K562 (cell line): ENCODE data around the gene RRP9. TPM values are rescaled to one million over a fixed set of nuclear protein-coding genes. Genes with fewer than 3 reads are reported as not detected.

Source experiments
- ARID1B ChIP-seq: fragments of 450-650 bp; IDR thresholded peaks from 2 replicates; pipeline ENCODE4 v1.6.1; 2016; ENCODE audit warnings: antibody characterized with exemption, mild to moderate bottlenecking, inconsistent platforms
- FOXP4 ChIP-seq: sonication (generic); formaldehyde crosslinking; IDR thresholded peaks from 2 replicates; pipeline ENCODE4 v1.8.0; 2022; ENCODE audit warnings: mild to moderate bottlenecking, missing genetic modification reagents, borderline replicate concordance
- GATA2 ChIP-seq: sonication (generic); formaldehyde crosslinking; IDR thresholded peaks from 2 replicates; pipeline ENCODE4 v1.4.0; 2020; ENCODE audit warnings: mild to moderate bottlenecking, missing genetic modification reagents
- IRF2 ChIP-seq: sonication (generic); formaldehyde crosslinking; IDR thresholded peaks from 2 replicates; pipeline ENCODE4 v1.8.1; 2022; ENCODE audit warnings: mild to moderate bottlenecking, missing genetic modification reagents
- MAFK ChIP-seq: IDR thresholded peaks from 2 replicates; pipeline ENCODE4 v1.6.1; 2011; ENCODE audit warnings: low read length, improper control_type of control experiment
- MCM3 ChIP-seq: fragments of 450-650 bp; IDR thresholded peaks from 2 replicates; pipeline ENCODE4 v1.6.1; 2016
- MYNN ChIP-seq, 2 experiments: sonication (generic); formaldehyde crosslinking in 1 of 2; IDR thresholded peaks; 2 replicates each; pipeline versions ENCODE4 v1.5.0 to v1.6.1; 2016 to 2020; ENCODE audit warnings: antibody characterized with exemption in 1 of 2, missing genetic modification reagents in 1 of 2
- NUFIP1 ChIP-seq: fragments of 450-650 bp; IDR thresholded peaks from 2 replicates; pipeline ENCODE4 v1.6.1; 2018; ENCODE audit not compliant: partially characterized antibody
- PRPF4 ChIP-seq: fragments of 200-400 bp; formaldehyde crosslinking; IDR thresholded peaks from one replicate; pipeline ENCODE4 v1.6.1; 2017; ENCODE audit warnings: low read length, low read depth, mild to moderate bottlenecking; ENCODE audit not compliant: insufficient read depth, poor library complexity, severe bottlenecking
- SMARCA4 ChIP-seq: fragments of 450-650 bp; IDR thresholded peaks from 2 replicates; pipeline ENCODE4 v1.6.1; 2016
- TAF1 ChIP-seq: IDR thresholded peaks from 2 replicates; pipeline ENCODE4 v1.6.1; 2011; ENCODE audit warnings: mild to moderate bottlenecking, low read length, moderate library complexity; ENCODE audit not compliant: insufficient read depth, control insufficient read depth, severe bottlenecking; ENCODE audit errors: extremely low read depth
- TAF7 ChIP-seq: fragments of 450-650 bp; IDR thresholded peaks from 2 replicates; pipeline ENCODE4 v1.6.1; 2016; ENCODE audit warnings: missing genetic modification characterization, missing compliant biosample characterization
- TAL1 ChIP-seq: fragments of 450-650 bp; IDR thresholded peaks from 2 replicates; pipeline ENCODE4 v1.6.1; 2016; ENCODE audit warnings: mild to moderate bottlenecking
- TARDBP ChIP-seq: fragments of 450-650 bp; IDR thresholded peaks from 2 replicates; pipeline ENCODE4 v1.6.1; 2016
- ZC3H11A ChIP-seq: IDR thresholded peaks from 2 replicates; pipeline ENCODE4 v1.6.1; 2012; ENCODE audit warnings: low read depth, low read length, improper control_type of control experiment
- ZKSCAN1 ChIP-seq: fragments of 150-350 bp; IDR thresholded peaks from 2 replicates; pipeline ENCODE4 v1.6.1; 2016; ENCODE audit warnings: low read depth, low read length
- ZNF197 ChIP-seq: fragments of 200-800 bp; sonication (Bioruptor generic); IDR thresholded peaks from 2 replicates; pipeline ENCODE4 v1.6.1; 2016; ENCODE audit warnings: low read depth, missing genetic modification characterization, missing compliant biosample characterization
- ZNF274 ChIP-seq: IDR thresholded peaks from 2 replicates; pipeline ENCODE4 v1.6.1; 2011; ENCODE audit warnings: low read depth, mild to moderate bottlenecking, low read length, moderate library complexity, borderline replicate concordance
- ZNF384 ChIP-seq: IDR thresholded peaks from 2 replicates; pipeline ENCODE4 v1.6.1; 2012; ENCODE audit warnings: low read depth, low read length, improper control_type of control experiment
- ZNF583 ChIP-seq: fragments of 250-450 bp; sonication (Bioruptor Pico); IDR thresholded peaks from 2 replicates; pipeline ENCODE4 v1.4.0; 2020
- ZNF830 ChIP-seq: fragments of 250-450 bp; sonication (Bioruptor Pico); IDR thresholded peaks from 2 replicates; pipeline ENCODE4 v1.5.0; 2021; ENCODE audit warnings: mild to moderate bottlenecking
- polyA plus RNA-seq, 8 experiments: library from polyadenylated mRNA; depleted of rRNA in 4 of 8; stranded (reverse) in 5 of 8; unstranded in 3 of 8; fragments of >200 nt; fragmentation: Nextera tagmentation in 2 of 8; fragmentation: Illumina TruSeq in 1 of 8; extraction: Ambion mirVana in 2 of 8; extraction: Trizol in 1 of 8; gene quantifications; 2 replicates each; pipeline versions ENCODE4 v1.2.1 to v1.2.3, GENCODE V29; 2011 to 2014; ENCODE audit warnings: inconsistent platforms in 1 of 8, missing spikeins in 1 of 8
- total RNA-seq, 7 experiments: library from RNA; depleted of rRNA in 6 of 7; stranded (reverse); fragments of >200 nt in 6 of 7; fragmentation: Illumina TruSeq in 2 of 7; extraction: Trizol in 2 of 7; gene quantifications; 2 replicates each; pipeline versions ENCODE4 v1.2.1 to v1.2.3, GENCODE V29; 2011 to 2021; ENCODE audit warnings: low replicate concordance in 1 of 7
- TF ChIP-seq, protein P1 (sequence below), 2 experiments: IDR thresholded peaks; 2 replicates each; pipeline ENCODE4 v1.6.1; 2011; ENCODE audit warnings: borderline replicate concordance in 1 of 2, control low read depth in 1 of 2, low read depth in 1 of 2, low read length in 1 of 2, mild to moderate bottlenecking in 1 of 2, mixed read lengths in 1 of 2, moderate library complexity in 1 of 2; ENCODE audit not compliant: insufficient read depth in 1 of 2, insufficient read length in 1 of 2, poor library complexity in 1 of 2, severe bottlenecking in 1 of 2; ENCODE audit errors: extremely low read depth in 1 of 2
- TF ChIP-seq, protein P2 (sequence below): sonication (generic); formaldehyde crosslinking; IDR thresholded peaks from 2 replicates; pipeline ENCODE4 v1.9.0; 2022; ENCODE audit warnings: mild to moderate bottlenecking, missing genetic modification reagents

The RRP9 gene
- total and polyA plus RNA-seq, 9 of the 15 experiments (the other 6 are each of a cell fraction or from before 2014, with no cell fraction given) = 5.2 to 67.0 (median 45.9) TPM

DNA sequence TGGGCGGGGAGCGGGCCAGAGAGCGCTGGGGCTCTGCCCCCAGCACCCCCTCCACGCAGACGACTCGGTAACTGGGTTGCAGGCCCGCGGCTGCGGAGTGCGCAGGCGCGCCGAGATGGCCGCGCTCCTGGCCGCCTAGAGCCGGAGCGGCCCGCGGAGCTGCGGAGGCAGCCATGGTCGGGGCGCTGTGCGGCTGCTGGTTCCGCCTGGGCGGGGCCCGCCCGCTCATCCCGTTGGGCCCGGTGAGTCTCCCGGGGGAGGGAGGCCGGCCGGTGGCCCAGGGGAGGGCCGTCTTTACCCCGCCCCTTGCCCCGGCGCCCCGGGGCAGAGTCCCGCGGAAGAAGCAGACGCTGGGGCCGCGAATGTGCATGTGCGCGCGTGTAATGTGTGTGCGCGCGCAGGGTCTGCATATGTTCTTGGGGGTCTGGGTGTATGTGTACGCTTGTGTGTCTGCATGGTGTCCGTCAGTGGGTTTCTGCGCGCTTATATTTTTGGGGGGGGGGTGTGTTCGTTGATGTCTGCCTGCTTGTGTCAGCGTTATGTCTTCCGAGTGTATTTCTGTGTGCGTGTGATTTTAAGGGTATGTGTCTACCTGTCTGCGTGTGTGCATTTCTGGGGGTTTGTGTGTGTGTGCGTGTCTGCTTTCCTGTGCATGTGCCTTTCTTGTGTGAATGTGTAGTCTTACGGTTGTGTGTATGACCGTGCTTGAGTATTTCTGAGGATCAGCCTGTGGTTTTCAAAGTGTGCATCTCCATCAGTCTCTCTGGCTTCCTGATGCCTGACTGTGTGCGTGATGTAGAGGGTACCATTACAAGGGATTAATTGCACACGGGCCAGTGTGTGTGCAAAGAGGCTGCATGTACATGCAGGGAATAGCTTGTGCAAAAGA lies 33.5 kb upstream of the RRP9 start, which contains the start of gene ABHD14A (continued):
- no peak for TF ChIP-seq MCM3
- TF ChIP-seq TAL1 = no peak
- no peak for TF ChIP-seq ARID1B
- TF ChIP-seq IRF2 (CRISPR knock-in tag) = no peak
- TF ChIP-seq, protein P1, sequence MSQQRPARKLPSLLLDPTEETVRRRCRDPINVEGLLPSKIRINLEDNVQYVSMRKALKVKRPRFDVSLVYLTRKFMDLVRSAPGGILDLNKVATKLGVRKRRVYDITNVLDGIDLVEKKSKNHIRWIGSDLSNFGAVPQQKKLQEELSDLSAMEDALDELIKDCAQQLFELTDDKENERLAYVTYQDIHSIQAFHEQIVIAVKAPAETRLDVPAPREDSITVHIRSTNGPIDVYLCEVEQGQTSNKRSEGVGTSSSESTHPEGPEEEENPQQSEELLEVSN (IDR thresholded peaks at IDR 0.05; ENCODE audit: borderline replicate concordance in 1 of 2, extremely low read depth in 1 of 2, insufficient read depth in 1 of 2, insufficient read length in 1 of 2, low read depth in 1 of 2, low read length in 1 of 2, poor library complexity in 1 of 2, severe bottlenecking in 1 of 2) = peak in 1 of 2 experiments; percentile 45
- TF ChIP-seq, protein P2, sequence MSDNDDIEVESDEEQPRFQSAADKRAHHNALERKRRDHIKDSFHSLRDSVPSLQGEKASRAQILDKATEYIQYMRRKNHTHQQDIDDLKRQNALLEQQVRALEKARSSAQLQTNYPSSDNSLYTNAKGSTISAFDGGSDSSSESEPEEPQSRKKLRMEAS (CRISPR knock-in tag) = 0 out of 2 replicates have a peak, but pooled peaks have one; percentile 38
- no peak for TF ChIP-seq ZNF274
- TF ChIP-seq ZNF583 (CRISPR knock-in tag) = no peak; the same call in 1 of the 2 replicates
- no peak for TF ChIP-seq ZC3H11A
- TF ChIP-seq FOXP4 (CRISPR knock-in tag) = no peak
- no peak for TF ChIP-seq ZNF197 (CRISPR knock-in tag)
- TF ChIP-seq SMARCA4 = peak; percentile 31; the same call in 1 of the 2 replicates
- TF ChIP-seq TAF7 (tag) = no peak
- TF ChIP-seq ZNF384 = no peak
- peak; percentile 79; the same call in 1 of the 2 replicates for TF ChIP-seq ZKSCAN1
- TF ChIP-seq GATA2 (CRISPR knock-in tag) = no peak
- TF ChIP-seq ZNF830 (CRISPR knock-in tag) = no peak
- TF ChIP-seq MYNN (IDR thresholded peaks at IDR 0.05) = peak; percentile 10; the same call in 1 of the 2 replicates
- TF ChIP-seq MYNN (CRISPR knock-in tag; IDR thresholded peaks at IDR 0.05) = no peak
- no peak for TF ChIP-seq PRPF4
- TF ChIP-seq NUFIP1 = no peak
- no peak for TF ChIP-seq MAFK
- TF ChIP-seq TARDBP = no peak
- peak; percentile 61 for TF ChIP-seq TAF1
